Measurements from ENCODE around the gene ARID1B.

Gene ARID1B

GRCh38 chr6:156821707-156822106, 44.5 kb downstream of the ARID1B start:
- Histone ChIP-seq H4K20me1 (ENCODE audit: insufficient read depth, low read length) (peaks cover 90% of the 10 kb centered on the region), H3K79me2 (ENCODE audit: insufficient read depth, low read length) (peaks cover 100% of the 10 kb centered on the region), H3K4me2 (ENCODE audit: insufficient read depth, low read length) (no peak overlapping the region)

GRCh38 chr6:156822747-156823206, 45.6 kb downstream of the ARID1B start:
- Histone ChIP-seq H3K9ac (ENCODE audit: low read depth, low read length) (no peak overlapping the region), H2AFZ (ENCODE audit: low read depth, low read length) (no peak overlapping the region), H3K4me1 (ENCODE audit: insufficient read depth, low read length) (0 out of 2 replicates have a peak, but pooled peaks cover 3% of the 10 kb centered on the region), H3K27ac (ENCODE audit: low read length) (no peak overlapping the region), H3K4me3 (ENCODE audit: low read depth in 1 of 2, low read length in 2 of 2) (no peak overlapping the region), H3K27me3 (ENCODE audit: insufficient read depth, low read length, poor library complexity) (no peaks in the 10 kb centered on the region), H4K20me1 (ENCODE audit: insufficient read depth, low read length) (peaks cover 89% of the 10 kb centered on the region), H3K79me2 (ENCODE audit: insufficient read depth, low read length) (peaks cover 100% of the 10 kb centered on the region), H3K4me2 (ENCODE audit: insufficient read depth, low read length) (no peak overlapping the region), H3K36me3 (ENCODE audit: insufficient read depth, low read length) (peaks cover 21% of the 10 kb centered on the region), H3K9me3 (ENCODE audit: insufficient read depth, low read length, severe bottlenecking) (no peaks in the 10 kb centered on the region)
- ATAC-seq (ENCODE audit: insufficient read depth, low read depth): no peak
- TF ChIP-seq EZH2 (IDR thresholded peaks at IDR 0.05; ENCODE audit: borderline replicate concordance, low read depth, low read length, severe bottlenecking) (no peak), CTCF (IDR thresholded peaks at IDR 0.05; ENCODE audit: borderline replicate concordance, extremely low read depth, low read length, poor library complexity, severe bottlenecking) (no peak)
- DNase-seq: no peak

More at GRCh38 chr6:156821707-156822106, 44.5 kb downstream of the ARID1B start:
- no peak overlapping the region for H3K27ac ChIP-seq (ENCODE audit: low read length)
- ATAC-seq (ENCODE audit: insufficient read depth, low read depth): no peak
- H3K9ac ChIP-seq (ENCODE audit: low read depth, low read length): no peak overlapping the region
- no peaks in the 10 kb centered on the region for H3K27me3 ChIP-seq (ENCODE audit: insufficient read depth, low read length, poor library complexity)
- no peak for DNase-seq
- no peaks in the 10 kb centered on the region for H3K9me3 ChIP-seq (ENCODE audit: insufficient read depth, low read length, severe bottlenecking)
- TF ChIP-seq EZH2 (IDR thresholded peaks at IDR 0.05; ENCODE audit: borderline replicate concordance, low read depth, low read length, severe bottlenecking): no peak
- TF ChIP-seq CTCF (IDR thresholded peaks at IDR 0.05; ENCODE audit: borderline replicate concordance, extremely low read depth, low read length, poor library complexity, severe bottlenecking): no peak
- H3K4me1 ChIP-seq (ENCODE audit: insufficient read depth, low read length): 0 out of 2 replicates have a peak, but pooled peaks cover 3% of the 10 kb centered on the region
- H2AFZ ChIP-seq (ENCODE audit: low read depth, low read length): no peak overlapping the region
- H3K4me3 ChIP-seq (ENCODE audit: low read depth in 1 of 2, low read length in 2 of 2): no peak overlapping the region
- peaks cover 14% of the 10 kb centered on the region for H3K36me3 ChIP-seq (ENCODE audit: insufficient read depth, low read length)

GRCh38 chr6:156824142-156824541, 47.0 kb downstream of the ARID1B start:
- H4K20me1 ChIP-seq (ENCODE audit: insufficient read depth, low read length): peaks cover 91% of the 10 kb centered on the region

More at GRCh38 chr6:156824142-156824541, 47.0 kb downstream of the ARID1B start:
- Histone ChIP-seq H3K36me3 (ENCODE audit: insufficient read depth, low read length) (peaks cover 32% of the 10 kb centered on the region), H3K4me3 (ENCODE audit: low read depth in 1 of 2, low read length in 2 of 2) (no peak overlapping the region), H3K4me1 (ENCODE audit: insufficient read depth, low read length) (0 out of 2 replicates have a peak, but pooled peaks cover 3% of the 10 kb centered on the region), H3K27me3 (ENCODE audit: insufficient read depth, low read length, poor library complexity) (no peaks in the 10 kb centered on the region), H3K4me2 (ENCODE audit: insufficient read depth, low read length) (no peak overlapping the region), H3K9me3 (ENCODE audit: insufficient read depth, low read length, severe bottlenecking) (no peaks in the 10 kb centered on the region), H3K79me2 (ENCODE audit: insufficient read depth, low read length) (peaks cover 100% of the 10 kb centered on the region), H2AFZ (ENCODE audit: low read depth, low read length) (no peak overlapping the region), H3K27ac (ENCODE audit: low read length) (no peak overlapping the region), H3K9ac (ENCODE audit: low read depth, low read length) (no peak overlapping the region)
- DNase-seq (no peak), ATAC-seq (ENCODE audit: insufficient read depth, low read depth) (no peak)
- TF ChIP-seq CTCF (IDR thresholded peaks at IDR 0.05; ENCODE audit: borderline replicate concordance, extremely low read depth, low read length, poor library complexity, severe bottlenecking) (no peak), EZH2 (IDR thresholded peaks at IDR 0.05; ENCODE audit: borderline replicate concordance, low read depth, low read length, severe bottlenecking) (no peak)

Measured in DND-41 (cell line).